ENCODE results near the gene SUGCT.

- no peak for TF ChIP-seq POLR2A (IDR thresholded peaks at IDR 0.05; ENCODE audit: insufficient read depth in 1 of 2, low read depth in 2 of 2, low read length in 2 of 2)
- TF ChIP-seq FOXJ3 (CRISPR knock-in tag; IDR thresholded peaks at IDR 0.05; ENCODE audit: borderline replicate concordance) = no peak
Observed at GRCh38 chr7:40526951-40527715, 392.3 kb downstream of the SUGCT start.
